ENCODE results near the gene SMAD6.

SMAD6 gene

GRCh38 chr15:66752078-66752477 is 50.0 kb downstream of the SMAD6 start:
- TF ChIP-seq CTCF (IDR thresholded peaks at IDR 0.05; ENCODE audit: low read depth, low read length, missing control alignments) = no peak
- H3K4me3 ChIP-seq (ENCODE audit: low read depth, low read length) = no peak overlapping the region
- no peak for DNase-seq (ENCODE audit: low read depth)

- no peak for TF ChIP-seq CTCF (IDR thresholded peaks at IDR 0.05; ENCODE audit: low read depth, low read length, missing control alignments)
- no peak for DNase-seq (ENCODE audit: low read depth)
- no peak overlapping the region for H3K4me3 ChIP-seq (ENCODE audit: low read depth, low read length)
These were observed 51.8 kb downstream of the SMAD6 start for GRCh38 chr15:66753687-66754377.

GRCh38 chr15:66754789-66755188 is 52.8 kb downstream of the SMAD6 start:
- DNase-seq (ENCODE audit: low read depth) = no peak
- TF ChIP-seq CTCF (IDR thresholded peaks at IDR 0.05; ENCODE audit: low read depth, low read length, missing control alignments) = no peak
- H3K4me3 ChIP-seq (ENCODE audit: low read depth, low read length) = no peak overlapping the region

GRCh38 chr15:66755298-66756068 is 53.4 kb downstream of the SMAD6 start:
- H3K4me3 ChIP-seq (ENCODE audit: low read depth, low read length) = no peak overlapping the region
- no peak for TF ChIP-seq CTCF (IDR thresholded peaks at IDR 0.05; ENCODE audit: low read depth, low read length, missing control alignments)
- no peak for DNase-seq (ENCODE audit: low read depth)

- no peak for DNase-seq (ENCODE audit: low read depth)
These were observed 54.3 kb downstream of the SMAD6 start for GRCh38 chr15:66756295-66756694.

GRCh38 chr15:66757030-66757429 is 55.0 kb downstream of the SMAD6 start:
- no peak overlapping the region for H3K4me3 ChIP-seq (ENCODE audit: low read depth, low read length)
- no peak for TF ChIP-seq CTCF (IDR thresholded peaks at IDR 0.05; ENCODE audit: low read depth, low read length, missing control alignments)
- no peak for DNase-seq (ENCODE audit: low read depth)

More at GRCh38 chr15:66756295-66756694, 54.3 kb downstream of the SMAD6 start:
- TF ChIP-seq CTCF (IDR thresholded peaks at IDR 0.05; ENCODE audit: low read depth, low read length, missing control alignments) = no peak
- no peak overlapping the region for H3K4me3 ChIP-seq (ENCODE audit: low read depth, low read length)
